Activated T-cell treated with anti-CD3 and anti-CD28 coated beads for 24 hours (primary cell): ENCODE data around the gene FGF4.

Experiments used
- DNase-seq: peaks from one replicate; pipeline ENCODE4 v3.0.0-alpha.2; 2020; ENCODE audit warnings: low read depth

The FGF4 gene

GRCh38 chr11:69775163-69775755 lies at the start of gene FGF4:
TSS of gene FGF4 (minus strand) at chr11:69775341. CDS start at chr11:69775084, 257 bp downstream.
- no peak for DNase-seq

- no peak for DNase-seq
Observed at GRCh38 chr11:69823641-69824265, 48.6 kb upstream of the FGF4 start.

- DNase-seq: no peak
Observed at GRCh38 chr11:69822676-69823494, 47.7 kb upstream of the FGF4 start.

GRCh38 chr11:69821511-69822040 lies 46.4 kb upstream of the FGF4 start:
- DNase-seq: no peak

- DNase-seq: no peak
Observed at GRCh38 chr11:69820441-69820840, 45.3 kb upstream of the FGF4 start.

GRCh38 chr11:69819541-69820070 lies 44.5 kb upstream of the FGF4 start:
- DNase-seq: no peak

GRCh38 chr11:69818603-69819441 lies 43.7 kb upstream of the FGF4 start, which contains the start of gene FGF3:
TSS of gene FGF3 (minus strand) at chr11:69819416. CDS start at chr11:69818933, 483 bp downstream.
- DNase-seq: no peak

GRCh38 chr11:69818231-69818602 lies 43.1 kb upstream of the FGF4 start:
- no peak for DNase-seq

- DNase-seq: no peak
Observed at GRCh38 chr11:69817265-69818230, 42.4 kb upstream of the FGF4 start.

- no peak for DNase-seq
Observed at GRCh38 chr11:69816671-69817070, 41.5 kb upstream of the FGF4 start.

GRCh38 chr11:69815973-69816372 lies 40.8 kb upstream of the FGF4 start:
- no peak for DNase-seq

- DNase-seq: no peak
Observed at GRCh38 chr11:69814902-69815301, 39.8 kb upstream of the FGF4 start.

- DNase-seq: no peak
Observed at GRCh38 chr11:69814411-69814810, 39.3 kb upstream of the FGF4 start.

- no peak for DNase-seq
Observed at GRCh38 chr11:69813839-69814238, 38.7 kb upstream of the FGF4 start.

- DNase-seq: no peak
Observed at GRCh38 chr11:69812946-69813345, 37.8 kb upstream of the FGF4 start.

- DNase-seq: no peak
Observed at GRCh38 chr11:69812256-69812655, 37.1 kb upstream of the FGF4 start.

GRCh38 chr11:69811431-69811830 lies 36.3 kb upstream of the FGF4 start:
- no peak for DNase-seq

GRCh38 chr11:69810289-69811118 lies 35.4 kb upstream of the FGF4 start:
- no peak for DNase-seq

GRCh38 chr11:69808667-69809086 lies 33.5 kb upstream of the FGF4 start:
- no peak for DNase-seq
